Liver (tissue), 10 donors: ENCODE measurements around the gene ASTN1. TPM values are rescaled to one million over a fixed set of nuclear protein-coding genes. Genes with fewer than 3 reads are reported as not detected.
A peak's percentile ranks its signal among the peaks of the same experiment; 100 is the strongest.

Source experiments
- DNase-seq: peaks from one replicate; pipeline ENCODE4 v3.0.0-alpha.2; 2017; ENCODE audit warnings: low spot score
- H3K27ac ChIP-seq, 2 donors: one replicate each; pipeline ENCODE4 v1.7.0; 2013; ENCODE audit warnings: inconsistent platforms in 2 of 2, low read length in 2 of 2, control low read depth in 1 of 2, low read depth in 1 of 2, mild to moderate bottlenecking in 1 of 2
- H3K27me3 ChIP-seq, 4 donors: one replicate each; pipeline versions ENCODE4 v1.6.1 to v1.7.0; 2013; ENCODE audit warnings: low read length in 3 of 4, inconsistent platforms in 1 of 4, mild to moderate bottlenecking in 1 of 4, moderate library complexity in 1 of 4; ENCODE audit not compliant: control insufficient read depth in 4 of 4, insufficient read depth in 4 of 4
- H3K36me3 ChIP-seq, 4 donors: one replicate each; pipeline versions ENCODE4 v1.6.1 to v1.7.0; 2013; ENCODE audit warnings: low read length in 3 of 4, mild to moderate bottlenecking in 3 of 4, low read depth in 1 of 4, moderate library complexity in 1 of 4; ENCODE audit not compliant: control insufficient read depth in 4 of 4, insufficient read depth in 3 of 4
- H3K4me1 ChIP-seq, 4 donors: one replicate each; pipeline versions ENCODE4 v1.6.1 to v1.7.0; 2013; ENCODE audit warnings: low read length in 3 of 4, mild to moderate bottlenecking in 3 of 4, moderate library complexity in 1 of 4; ENCODE audit not compliant: control insufficient read depth in 4 of 4, insufficient read depth in 4 of 4
- H3K4me3 ChIP-seq, 3 donors: one replicate each; pipeline versions ENCODE4 v1.6.1 to v1.7.0; 2013; ENCODE audit warnings: low read length in 3 of 3, control low read depth in 1 of 3, low read depth in 1 of 3, mild to moderate bottlenecking in 1 of 3
- H3K9ac ChIP-seq, 2 donors: one replicate each; pipeline ENCODE4 v1.7.0; 2013; ENCODE audit warnings: low read length in 2 of 2, mild to moderate bottlenecking in 2 of 2, moderate library complexity in 2 of 2, control low read depth in 1 of 2, low read depth in 1 of 2
- H3K9me3 ChIP-seq, 4 donors: one replicate each; pipeline versions ENCODE4 v1.6.1 to v1.7.0; 2013; ENCODE audit warnings: low read length in 3 of 4; ENCODE audit not compliant: control insufficient read depth in 4 of 4
- ATF3 ChIP-seq: IDR thresholded peaks from 2 replicates; pipeline ENCODE4 v1.6.1; 2016; ENCODE audit warnings: antibody characterized with exemption
- CTCF ChIP-seq: fragments of 150-350 bp; IDR thresholded peaks from 2 replicates; pipeline ENCODE4 v1.5.1; 2017; ENCODE audit warnings: improper control_type of control experiment, low read depth, low read length; ENCODE audit not compliant: missing input control
- EGR1 ChIP-seq, 2 donors: IDR thresholded peaks; 2 replicates each; pipeline ENCODE4 v1.6.1; 2016 to 2018; ENCODE audit warnings: antibody characterized with exemption in 2 of 2, low read depth in 2 of 2
- FOXA1 ChIP-seq: IDR thresholded peaks from 2 replicates; pipeline ENCODE4 v1.6.1; 2016; ENCODE audit warnings: antibody characterized with exemption
- FOXA2 ChIP-seq: IDR thresholded peaks from 2 replicates; pipeline ENCODE4 v1.6.1; 2016; ENCODE audit warnings: antibody characterized with exemption
- GABPA ChIP-seq, 2 donors: IDR thresholded peaks in 1 of 2; conservative IDR thresholded peaks in 1 of 2; 2 replicates each; pipeline ENCODE4 v1.6.1; 2016; ENCODE audit warnings: antibody characterized with exemption in 2 of 2, mild to moderate bottlenecking in 1 of 2, moderate library complexity in 1 of 2
- HNF4A ChIP-seq, 2 donors: conservative IDR thresholded peaks; 2 replicates each; pipeline ENCODE4 v1.6.1; 2016; ENCODE audit warnings: antibody characterized with exemption in 2 of 2, mild to moderate bottlenecking in 2 of 2
- HNF4G ChIP-seq: IDR thresholded peaks from 2 replicates; pipeline ENCODE4 v1.6.1; 2016; ENCODE audit warnings: antibody characterized with exemption
- JUND ChIP-seq, 2 donors: IDR thresholded peaks; 2 replicates each; pipeline ENCODE4 v1.6.1; 2016; ENCODE audit warnings: antibody characterized with exemption in 2 of 2
- MAX ChIP-seq: IDR thresholded peaks from 2 replicates; pipeline ENCODE4 v1.6.1; 2016; ENCODE audit warnings: antibody characterized with exemption
- NR2F2 ChIP-seq: IDR thresholded peaks from 2 replicates; pipeline ENCODE4 v1.6.1; 2016; ENCODE audit warnings: antibody characterized with exemption
- RAD21 ChIP-seq, 2 donors: IDR thresholded peaks; 2 replicates each; pipeline ENCODE4 v1.6.1; 2016; ENCODE audit warnings: antibody characterized with exemption in 2 of 2, mild to moderate bottlenecking in 2 of 2
- RXRA ChIP-seq, 2 donors: IDR thresholded peaks; 2 replicates each; pipeline ENCODE4 v1.6.1; 2017 to 2018; ENCODE audit warnings: antibody characterized with exemption in 2 of 2, mild to moderate bottlenecking in 1 of 2
- SP1 ChIP-seq: IDR thresholded peaks from 2 replicates; pipeline ENCODE4 v1.6.1; 2018; ENCODE audit warnings: antibody characterized with exemption, mild to moderate bottlenecking
- TAF1 ChIP-seq: conservative IDR thresholded peaks from 2 replicates; pipeline ENCODE4 v1.6.1; 2016; ENCODE audit warnings: antibody characterized with exemption, mild to moderate bottlenecking
- YY1 ChIP-seq: IDR thresholded peaks from 2 replicates; pipeline ENCODE4 v1.6.1; 2016; ENCODE audit warnings: antibody characterized with exemption, mild to moderate bottlenecking
- WGBS: extraction: QIAGEN DNeasy Blood & Tissue Kit; methylation state at CpG from one replicate; pipeline ENCODE4 v1.1.7; 2013; 5-methylcytosine and 5-hydroxymethylcytosine counted together
- polyA plus RNA-seq, 2 donors: library from polyadenylated mRNA; stranded (reverse) in 1 of 2; unstranded in 1 of 2; fragments of 200-250 nt in 1 of 2; fragments of >200 nt in 1 of 2; fragmentation: Nextera tagmentation in 1 of 2; extraction: Ambion mirVana in 1 of 2; gene quantifications; one replicate each; pipeline versions ENCODE4 v1.2.1 to v1.2.3, GENCODE V29; 2013 to 2015
- small RNA-seq: library from RNA; depleted of rRNA; stranded (forward); fragments of <200 nt; gene quantifications from one replicate; pipeline ENCODE3, GENCODE V24; 2014
- total RNA-seq, 2 donors: library from RNA; depleted of rRNA; stranded (reverse); fragments of >200 nt; gene quantifications; one replicate each; pipeline ENCODE4 v1.2.3, GENCODE V29; 2014
- TF ChIP-seq, protein P1 (sequence below): IDR thresholded peaks from 2 replicates; pipeline ENCODE4 v1.6.1; 2016; ENCODE audit warnings: antibody characterized with exemption, mild to moderate bottlenecking
- TF ChIP-seq, protein P2 (sequence below): IDR thresholded peaks from 2 replicates; pipeline ENCODE4 v1.6.1; 2016; ENCODE audit warnings: antibody characterized with exemption
- donor health status: healthy.
- donor health status: healthy.
- donor health status: healthy.
- donor health status: healthy.
- donor health status: healthy.

The ASTN1 gene
- total and polyA plus RNA-seq, 4 donors: 0.10 to 0.28 (median 0.18) TPM

DNA sequence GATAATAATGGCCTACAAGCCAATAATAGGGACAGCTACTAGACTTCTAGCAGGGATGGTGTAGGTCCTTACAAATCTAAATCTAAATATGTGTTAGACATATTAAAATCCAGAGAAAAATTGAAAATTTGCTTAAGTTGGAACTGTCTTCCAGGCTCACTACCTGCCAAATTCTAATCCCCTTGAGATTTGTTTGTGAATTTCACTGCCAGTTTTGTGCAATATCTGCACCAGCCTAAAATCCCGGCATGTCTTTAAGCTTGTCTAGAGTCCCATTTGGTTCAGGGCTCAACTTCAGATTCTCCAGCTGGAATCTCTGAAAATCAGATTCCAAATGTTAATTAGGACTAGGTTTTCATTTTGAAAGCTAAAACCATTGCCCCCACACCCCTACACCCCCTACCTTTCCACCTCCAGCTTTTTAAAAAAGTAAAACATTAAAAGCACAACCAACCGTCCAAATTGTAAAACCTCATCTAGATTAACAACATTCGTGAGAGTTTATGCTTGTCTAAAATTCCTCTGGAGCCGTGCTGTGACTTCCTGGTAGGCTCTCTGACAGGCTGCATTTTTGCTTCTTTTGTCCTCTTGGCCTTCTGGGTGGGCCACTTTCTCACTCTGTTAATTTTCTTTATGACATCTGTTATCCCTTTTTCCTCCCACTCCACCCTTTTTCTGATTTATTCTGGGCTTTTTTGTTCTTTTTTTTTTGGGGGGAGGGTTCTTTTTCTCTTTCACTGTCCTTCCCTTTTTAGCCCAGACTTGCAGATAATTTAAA is 352.8 kb downstream of the ASTN1 start (continued):
- TF ChIP-seq MAX (no peak), YY1 (no peak)

DNA sequence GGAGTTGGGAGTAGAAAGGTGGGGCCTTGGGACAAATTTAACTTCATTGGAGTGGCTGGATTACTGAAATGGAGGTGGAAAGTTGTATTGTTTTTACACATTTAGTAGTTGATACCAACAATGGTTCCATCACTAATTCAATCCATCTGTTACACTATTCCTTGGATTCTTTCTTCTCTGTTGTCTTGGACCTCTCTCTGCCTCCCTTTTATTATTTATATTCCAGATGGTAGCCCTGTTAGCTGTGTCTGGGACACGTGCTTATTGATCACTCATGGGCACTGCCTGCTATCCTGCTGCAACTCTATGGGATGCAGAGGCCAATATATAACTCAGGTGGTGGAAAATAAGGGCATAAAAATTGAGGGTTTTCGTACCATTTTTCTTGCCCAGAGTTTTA is 355.2 kb downstream of the ASTN1 start:
- DNase-seq: no peak
- Histone ChIP-seq H3K27me3 (peaks cover 0 to 2% (median 0%) of the 10 kb centered on the region in 4 donors), H3K4me1 (no peaks in the 10 kb centered on the region), H3K9me3 (no peaks in the 10 kb centered on the region), H3K9ac (no peak overlapping the region), H3K4me3 (no peak overlapping the region), H3K36me3 (no peaks in the 10 kb centered on the region), H3K27ac (no peak overlapping the region)
- WGBS: 66% methylated on average over 2 of the region's 2 CpGs
- no peak for TF ChIP-seq GABPA (IDR thresholded peaks at IDR 0.05 in 1 of 2, conservative IDR thresholded peaks at IDR 0.05 in 1 of 2)
- no peak for TF ChIP-seq EGR1 (IDR thresholded peaks at IDR 0.05; ENCODE audit: low read depth in 2 of 2)
- no peak for TF ChIP-seq SP1
- TF ChIP-seq, protein P1, sequence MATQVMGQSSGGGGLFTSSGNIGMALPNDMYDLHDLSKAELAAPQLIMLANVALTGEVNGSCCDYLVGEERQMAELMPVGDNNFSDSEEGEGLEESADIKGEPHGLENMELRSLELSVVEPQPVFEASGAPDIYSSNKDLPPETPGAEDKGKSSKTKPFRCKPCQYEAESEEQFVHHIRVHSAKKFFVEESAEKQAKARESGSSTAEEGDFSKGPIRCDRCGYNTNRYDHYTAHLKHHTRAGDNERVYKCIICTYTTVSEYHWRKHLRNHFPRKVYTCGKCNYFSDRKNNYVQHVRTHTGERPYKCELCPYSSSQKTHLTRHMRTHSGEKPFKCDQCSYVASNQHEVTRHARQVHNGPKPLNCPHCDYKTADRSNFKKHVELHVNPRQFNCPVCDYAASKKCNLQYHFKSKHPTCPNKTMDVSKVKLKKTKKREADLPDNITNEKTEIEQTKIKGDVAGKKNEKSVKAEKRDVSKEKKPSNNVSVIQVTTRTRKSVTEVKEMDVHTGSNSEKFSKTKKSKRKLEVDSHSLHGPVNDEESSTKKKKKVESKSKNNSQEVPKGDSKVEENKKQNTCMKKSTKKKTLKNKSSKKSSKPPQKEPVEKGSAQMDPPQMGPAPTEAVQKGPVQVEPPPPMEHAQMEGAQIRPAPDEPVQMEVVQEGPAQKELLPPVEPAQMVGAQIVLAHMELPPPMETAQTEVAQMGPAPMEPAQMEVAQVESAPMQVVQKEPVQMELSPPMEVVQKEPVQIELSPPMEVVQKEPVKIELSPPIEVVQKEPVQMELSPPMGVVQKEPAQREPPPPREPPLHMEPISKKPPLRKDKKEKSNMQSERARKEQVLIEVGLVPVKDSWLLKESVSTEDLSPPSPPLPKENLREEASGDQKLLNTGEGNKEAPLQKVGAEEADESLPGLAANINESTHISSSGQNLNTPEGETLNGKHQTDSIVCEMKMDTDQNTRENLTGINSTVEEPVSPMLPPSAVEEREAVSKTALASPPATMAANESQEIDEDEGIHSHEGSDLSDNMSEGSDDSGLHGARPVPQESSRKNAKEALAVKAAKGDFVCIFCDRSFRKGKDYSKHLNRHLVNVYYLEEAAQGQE: no peak
- no peak for TF ChIP-seq JUND (IDR thresholded peaks at IDR 0.05)
- TF ChIP-seq FOXA2: no peak
- TF ChIP-seq TAF1: no peak
- TF ChIP-seq NR2F2: no peak
- no peak for TF ChIP-seq RAD21 (IDR thresholded peaks at IDR 0.05)
- TF ChIP-seq RXRA (IDR thresholded peaks at IDR 0.05): no peak
- no peak for TF ChIP-seq ATF3
- TF ChIP-seq HNF4A (conservative IDR thresholded peaks at IDR 0.05): no peak
- no peak for TF ChIP-seq YY1
- TF ChIP-seq FOXA1: no peak
- TF ChIP-seq HNF4G: no peak
- TF ChIP-seq, protein P2, sequence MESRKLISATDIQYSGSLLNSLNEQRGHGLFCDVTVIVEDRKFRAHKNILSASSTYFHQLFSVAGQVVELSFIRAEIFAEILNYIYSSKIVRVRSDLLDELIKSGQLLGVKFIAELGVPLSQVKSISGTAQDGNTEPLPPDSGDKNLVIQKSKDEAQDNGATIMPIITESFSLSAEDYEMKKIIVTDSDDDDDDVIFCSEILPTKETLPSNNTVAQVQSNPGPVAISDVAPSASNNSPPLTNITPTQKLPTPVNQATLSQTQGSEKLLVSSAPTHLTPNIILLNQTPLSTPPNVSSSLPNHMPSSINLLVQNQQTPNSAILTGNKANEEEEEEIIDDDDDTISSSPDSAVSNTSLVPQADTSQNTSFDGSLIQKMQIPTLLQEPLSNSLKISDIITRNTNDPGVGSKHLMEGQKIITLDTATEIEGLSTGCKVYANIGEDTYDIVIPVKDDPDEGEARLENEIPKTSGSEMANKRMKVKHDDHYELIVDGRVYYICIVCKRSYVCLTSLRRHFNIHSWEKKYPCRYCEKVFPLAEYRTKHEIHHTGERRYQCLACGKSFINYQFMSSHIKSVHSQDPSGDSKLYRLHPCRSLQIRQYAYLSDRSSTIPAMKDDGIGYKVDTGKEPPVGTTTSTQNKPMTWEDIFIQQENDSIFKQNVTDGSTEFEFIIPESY: no peak
- TF ChIP-seq CTCF: no peak
- TF ChIP-seq MAX: no peak

Small RNAs within 50 kb of the gene (small RNA-seq; reads per million reads assigned to genes)
- gene MIR488: 0.49 reads per million, percentile 55 among the genes with 10 or more reads in this experiment

Other genes with a start within 250 kb of the ASTN1 start
- gene BRINP2, start 6.2 kb upstream of the ASTN1 start, total RNA-seq: under 1 TPM; 0.05 to 0.75 TPM
- under 1 TPM; 0.10 to 0.61 TPM for gene BRINP2, start 6.2 kb upstream of the ASTN1 start, polyA plus RNA-seq